ENCODE data around the gene TLE3. TPM values are rescaled to one million over a fixed set of nuclear protein-coding genes. Genes with fewer than 3 reads are reported as not detected.

The TLE3 gene
- total RNA-seq, 1 donor: 12.3 TPM

DNA sequence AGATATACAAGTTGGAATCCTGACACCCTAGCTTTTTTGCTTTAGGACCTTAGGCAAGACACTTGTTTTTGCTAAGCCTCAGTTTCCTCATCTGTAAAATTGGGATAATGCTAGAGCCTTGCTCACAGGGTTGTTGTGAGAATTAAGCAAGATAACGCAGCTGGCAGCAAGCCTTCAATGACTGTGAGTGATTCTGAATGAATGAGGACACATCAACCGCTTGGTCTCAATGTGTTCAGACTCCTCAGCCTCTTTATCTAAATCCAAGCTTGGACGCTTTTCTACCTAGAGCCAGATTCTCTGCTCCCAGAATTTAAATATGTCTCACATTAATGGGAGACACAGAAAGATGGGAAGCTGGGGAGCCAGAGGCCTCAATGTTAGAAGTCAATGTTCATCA, 11.8 kb upstream of the TLE3 start:
- DNase-seq (ENCODE audit: low read depth): no peak
- no peak overlapping the region for H3K4me3 ChIP-seq (ENCODE audit: low read depth, low read length)
- TF ChIP-seq, protein P1, sequence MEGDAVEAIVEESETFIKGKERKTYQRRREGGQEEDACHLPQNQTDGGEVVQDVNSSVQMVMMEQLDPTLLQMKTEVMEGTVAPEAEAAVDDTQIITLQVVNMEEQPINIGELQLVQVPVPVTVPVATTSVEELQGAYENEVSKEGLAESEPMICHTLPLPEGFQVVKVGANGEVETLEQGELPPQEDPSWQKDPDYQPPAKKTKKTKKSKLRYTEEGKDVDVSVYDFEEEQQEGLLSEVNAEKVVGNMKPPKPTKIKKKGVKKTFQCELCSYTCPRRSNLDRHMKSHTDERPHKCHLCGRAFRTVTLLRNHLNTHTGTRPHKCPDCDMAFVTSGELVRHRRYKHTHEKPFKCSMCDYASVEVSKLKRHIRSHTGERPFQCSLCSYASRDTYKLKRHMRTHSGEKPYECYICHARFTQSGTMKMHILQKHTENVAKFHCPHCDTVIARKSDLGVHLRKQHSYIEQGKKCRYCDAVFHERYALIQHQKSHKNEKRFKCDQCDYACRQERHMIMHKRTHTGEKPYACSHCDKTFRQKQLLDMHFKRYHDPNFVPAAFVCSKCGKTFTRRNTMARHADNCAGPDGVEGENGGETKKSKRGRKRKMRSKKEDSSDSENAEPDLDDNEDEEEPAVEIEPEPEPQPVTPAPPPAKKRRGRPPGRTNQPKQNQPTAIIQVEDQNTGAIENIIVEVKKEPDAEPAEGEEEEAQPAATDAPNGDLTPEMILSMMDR (IDR thresholded peaks at IDR 0.05; ENCODE audit: insufficient read depth, low read length): no peak

GRCh38 chr15:70103880-70104626, 6.3 kb upstream of the TLE3 start:
- TF ChIP-seq, protein P1 (IDR thresholded peaks at IDR 0.05; ENCODE audit: insufficient read depth, low read length): no peak
- DNase-seq (ENCODE audit: low read depth): no peak
- H3K4me3 ChIP-seq (ENCODE audit: low read depth, low read length): no peak overlapping the region

GRCh38 chr15:70102827-70103226, 5.1 kb upstream of the TLE3 start:
- DNase-seq (ENCODE audit: low read depth): no peak
- H3K4me3 ChIP-seq (ENCODE audit: low read depth, low read length): no peak overlapping the region
- TF ChIP-seq, protein P1 (IDR thresholded peaks at IDR 0.05; ENCODE audit: insufficient read depth, low read length): no peak

DNA sequence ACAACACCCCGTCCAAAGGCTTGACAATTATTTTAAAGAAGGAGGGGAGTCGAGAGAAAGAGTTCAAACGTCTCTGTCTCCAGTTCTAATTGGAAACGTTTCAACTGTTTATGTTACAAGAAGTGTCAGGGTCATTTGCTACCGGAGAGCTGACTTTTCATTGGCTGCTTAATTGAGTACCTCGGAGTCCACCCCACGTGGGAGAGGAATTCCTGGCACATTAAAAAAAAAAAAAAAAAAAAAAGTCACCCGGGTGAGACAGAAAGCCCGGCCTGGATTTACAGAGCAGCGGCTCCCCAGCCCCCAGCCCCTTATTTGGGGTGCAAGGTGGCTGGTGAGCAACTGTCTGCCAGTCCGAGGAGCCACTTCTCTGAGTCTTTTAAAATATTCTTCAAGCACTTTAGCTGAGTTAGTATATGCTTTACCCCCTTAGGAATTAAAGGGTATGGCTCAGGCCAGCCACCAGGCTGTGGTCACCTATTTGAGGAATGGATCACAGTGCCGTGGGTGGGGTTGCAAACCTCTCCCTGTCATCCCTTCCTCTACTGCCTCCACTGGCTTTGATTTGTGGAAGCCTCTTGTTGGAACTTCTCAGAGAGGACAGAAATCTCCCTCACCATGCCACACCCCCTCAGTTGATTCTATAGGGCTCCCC, 3.9 kb upstream of the TLE3 start:
- TF ChIP-seq, protein P1 (IDR thresholded peaks at IDR 0.05; ENCODE audit: insufficient read depth, low read length): no peak
- H3K4me3 ChIP-seq (ENCODE audit: low read depth, low read length): no peak overlapping the region
- DNase-seq (ENCODE audit: low read depth): peak; percentile 79

DNA sequence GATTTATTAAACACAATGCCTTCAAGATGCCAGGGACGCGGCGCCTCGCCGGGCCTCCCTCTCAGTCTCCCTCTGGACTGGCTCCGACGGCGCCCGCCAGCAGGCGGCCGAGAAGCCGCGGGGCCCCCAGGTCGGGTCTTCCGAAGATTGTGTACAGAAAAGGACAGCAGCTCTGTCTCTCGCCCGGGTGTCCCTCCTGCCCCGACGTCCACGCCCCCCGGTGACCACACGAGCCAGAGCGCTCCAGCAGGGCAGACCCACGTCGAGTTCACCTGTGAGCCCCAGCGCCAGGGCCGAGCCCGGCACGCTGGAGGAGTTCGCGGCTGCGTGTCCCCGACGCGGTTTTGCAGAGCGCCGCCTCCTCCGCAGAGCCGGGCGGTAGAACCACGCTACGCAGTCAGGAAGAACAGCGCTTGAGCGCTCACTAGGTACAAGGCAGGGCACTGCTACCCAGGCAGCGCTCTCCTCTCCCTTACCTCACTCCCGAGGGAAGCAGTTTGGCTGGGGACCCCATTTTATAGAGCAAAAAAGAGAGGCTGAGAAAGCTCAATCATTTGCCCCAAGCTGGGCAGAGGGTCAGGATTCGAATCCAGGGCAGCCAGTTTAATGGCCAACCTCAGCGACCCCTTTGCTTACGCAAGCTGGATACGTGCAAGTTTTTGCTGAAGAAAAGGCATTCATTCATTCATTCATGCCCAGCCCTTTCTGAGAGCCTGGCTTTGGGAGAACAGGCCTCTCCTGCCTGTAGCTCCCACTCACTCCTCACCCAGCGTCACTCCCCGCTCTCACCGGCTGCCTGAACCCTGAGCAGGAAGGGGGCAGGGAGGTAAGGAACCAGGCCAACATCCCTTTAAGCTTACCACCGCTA, 3.0 kb upstream of the TLE3 start:
- TF ChIP-seq, protein P1 (IDR thresholded peaks at IDR 0.05; ENCODE audit: insufficient read depth, low read length): peak; percentile 46
- H3K4me3 ChIP-seq (ENCODE audit: low read depth, low read length): no peak overlapping the region

DNA sequence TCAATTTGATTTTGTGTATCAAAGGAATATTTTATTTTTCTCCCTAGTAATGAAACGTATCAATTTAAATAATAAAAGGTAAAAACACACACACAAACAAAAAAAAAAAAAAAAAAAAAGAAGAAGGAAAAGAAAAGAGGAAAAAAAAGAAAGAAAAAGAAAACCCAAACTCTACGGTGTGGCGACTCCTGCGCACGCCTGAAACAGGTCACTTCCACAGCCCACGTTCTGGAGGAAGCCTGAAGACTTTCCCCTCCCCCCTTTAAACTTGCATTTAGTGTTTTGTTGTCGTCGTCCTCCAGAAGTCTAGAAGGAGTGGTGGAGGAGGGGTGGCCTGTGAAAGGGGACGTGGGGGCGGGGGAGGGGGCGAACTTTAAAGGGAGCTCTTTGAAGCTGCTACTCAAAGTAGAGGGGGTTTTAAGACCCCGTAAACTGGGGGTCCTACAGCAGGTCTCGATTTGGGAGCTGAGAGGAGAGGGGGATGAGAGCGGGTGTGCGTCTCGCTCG, 2.3 kb upstream of the TLE3 start:
- DNase-seq (ENCODE audit: low read depth): no peak
- TF ChIP-seq, protein P1 (IDR thresholded peaks at IDR 0.05; ENCODE audit: insufficient read depth, low read length): no peak
- H3K4me3 ChIP-seq (ENCODE audit: low read depth, low read length): no peak overlapping the region

More for the DNA sequence above, 3.0 kb upstream of the TLE3 start:
- DNase-seq (ENCODE audit: low read depth): no peak

Measured in fibroblast of the aortic adventitia (primary cell).